Neural cell (in vitro differentiated cells): ENCODE data around the gene ARL10. TPM values are rescaled to one million over a fixed set of nuclear protein-coding genes. Genes with fewer than 3 reads are reported as not detected.

ENCODE experiments used
- H2AFZ ChIP-seq: fragments of 200-600, 300-800 bp; sonication (generic), shearing (Covaris generic); 2 replicates; pipeline ENCODE4 v1.6.0; 2014; ENCODE audit warnings: low read depth, mild to moderate bottlenecking, antibody characterized with exemption, low read length, moderate library complexity
- H3F3A ChIP-seq: fragments of 200-600 bp; shearing (Covaris generic); 2 replicates; pipeline ENCODE4 v1.6.1; 2016; ENCODE audit warnings: mild to moderate bottlenecking, moderate library complexity, mixed read lengths, antibody characterized with exemption, low read length; ENCODE audit not compliant: insufficient read depth, poor library complexity, severe bottlenecking
- H3K27ac ChIP-seq: fragments of 200-600, 300-800 bp; sonication (generic), shearing (Covaris generic); 2 replicates; pipeline ENCODE4 v1.5.1; 2014; ENCODE audit warnings: mild to moderate bottlenecking, low read length, moderate library complexity
- H3K27me3 ChIP-seq: fragments of 300-800, 200-600 bp; sonication (generic), shearing (Covaris generic); 2 replicates; pipeline ENCODE4 v1.6.0; 2014; ENCODE audit warnings: mild to moderate bottlenecking, low read depth, low read length, moderate library complexity; ENCODE audit not compliant: insufficient read depth
- H3K36me3 ChIP-seq: fragments of 300-800, 200-600 bp; sonication (generic), shearing (Covaris generic); 2 replicates; pipeline ENCODE4 v1.5.1; 2014; ENCODE audit warnings: mild to moderate bottlenecking, antibody characterized with exemption, low read length, moderate library complexity; ENCODE audit not compliant: insufficient read depth
- H3K4me2 ChIP-seq: fragments of 300-800, 200-600 bp; sonication (generic), shearing (Covaris generic); 2 replicates; pipeline ENCODE4 v1.6.0; 2014; ENCODE audit warnings: mild to moderate bottlenecking, low read length
- H3K4me3 ChIP-seq: fragments of 300-800, 200-600 bp; sonication (generic), shearing (Covaris generic); 2 replicates; pipeline ENCODE4 v1.5.1; 2014; ENCODE audit warnings: mild to moderate bottlenecking, low read length, moderate library complexity
- H3K79me2 ChIP-seq: fragments of 200-600 bp; shearing (Covaris generic); replicated peaks from 2 replicates; pipeline ENCODE4 v1.6.0; 2014; ENCODE audit warnings: mild to moderate bottlenecking, low read length, moderate library complexity; ENCODE audit not compliant: insufficient read depth
- H3K9ac ChIP-seq: fragments of 300-800, 200-600 bp; sonication (generic), shearing (Covaris generic); 2 replicates; pipeline ENCODE4 v1.6.1; 2016; ENCODE audit warnings: mild to moderate bottlenecking, low read length, mixed read lengths
- H3K9me2 ChIP-seq: fragments of 200-600 bp; shearing (Covaris generic); 2 replicates; pipeline ENCODE4 v1.6.1; 2016; ENCODE audit warnings: mild to moderate bottlenecking, low read length, mixed read lengths; ENCODE audit not compliant: insufficient read depth
- H3K9me3 ChIP-seq: fragments of 200-600, 300-800 bp; sonication (generic), shearing (Covaris generic); 2 replicates; pipeline ENCODE4 v1.6.1; 2016; ENCODE audit warnings: mild to moderate bottlenecking, mixed run types, low read length, moderate library complexity, mixed read lengths
- H4K20me1 ChIP-seq: fragments of 200-600 bp; shearing (Covaris generic); 2 replicates; pipeline ENCODE4 v1.6.1; 2016; ENCODE audit warnings: mild to moderate bottlenecking, mixed run types; ENCODE audit not compliant: insufficient read depth
- CTCF ChIP-seq: fragments of 450-650 bp; IDR thresholded peaks from 2 replicates; pipeline ENCODE4 v1.5.1; 2014; ENCODE audit warnings: antibody characterized with exemption, mild to moderate bottlenecking, moderate library complexity; ENCODE audit not compliant: poor library complexity, severe bottlenecking
- EP300 ChIP-seq: fragments of 450-650 bp; conservative IDR thresholded peaks from 2 replicates; pipeline ENCODE4 v1.6.1; 2014; ENCODE audit warnings: antibody characterized with exemption, mild to moderate bottlenecking, moderate library complexity; ENCODE audit not compliant: poor library complexity, severe bottlenecking
- EZH2 ChIP-seq: fragments of 200-600, 300-800 bp; shearing (Covaris generic), sonication (generic); IDR thresholded peaks from 2 replicates; pipeline ENCODE4 v1.6.1; 2014; ENCODE audit warnings: antibody characterized with exemption, low read length, borderline replicate concordance, mild to moderate bottlenecking; ENCODE audit not compliant: insufficient read depth, poor library complexity, severe bottlenecking
- MXI1 ChIP-seq: fragments of 450-650 bp; conservative IDR thresholded peaks from 2 replicates; pipeline ENCODE4 v1.6.1; 2014; ENCODE audit warnings: antibody characterized with exemption, mild to moderate bottlenecking; ENCODE audit not compliant: poor library complexity, severe bottlenecking
- POLR2AphosphoS5 ChIP-seq: IDR thresholded peaks from 2 replicates; pipeline ENCODE4 v1.6.1; 2012
- RAD21 ChIP-seq: fragments of 450-650 bp; conservative IDR thresholded peaks from 2 replicates; pipeline ENCODE4 v1.6.1; 2014; ENCODE audit warnings: antibody characterized with exemption, mild to moderate bottlenecking, moderate library complexity
- REST ChIP-seq: IDR thresholded peaks from 2 replicates; pipeline ENCODE4 v1.6.1; 2012; ENCODE audit warnings: borderline replicate concordance
- SMC3 ChIP-seq: fragments of 450-650 bp; conservative IDR thresholded peaks from 2 replicates; pipeline ENCODE4 v1.6.1; 2014; ENCODE audit warnings: antibody characterized with exemption, mild to moderate bottlenecking, moderate library complexity; ENCODE audit not compliant: poor library complexity
- TAF1 ChIP-seq: IDR thresholded peaks from 2 replicates; pipeline ENCODE4 v1.6.1; 2012; ENCODE audit warnings: low read depth
- polyA plus RNA-seq: library from polyadenylated mRNA; depleted of rRNA; stranded (reverse); fragments of >200 nt; gene quantifications from 2 replicates; pipeline ENCODE4 v1.2.3, GENCODE V29; 2014

ARL10 gene
- polyA plus RNA-seq, 1 donor from 2014 or later, result 22.8 TPM

- no peak overlapping the region for H3K4me3 ChIP-seq
- no peak overlapping the region for H3K4me2 ChIP-seq
- H4K20me1 ChIP-seq, result no peaks in the 10 kb centered on the region
- no peak overlapping the region for H2AFZ ChIP-seq
- no peaks in the 10 kb centered on the region for H3K9me2 ChIP-seq
- peaks cover 8% of the 10 kb centered on the region for H3K36me3 ChIP-seq
- H3K27me3 ChIP-seq, result no peaks in the 10 kb centered on the region
- H3F3A ChIP-seq, result no peaks in the 10 kb centered on the region
- no peak for TF ChIP-seq TAF1
- no peak for TF ChIP-seq SMC3
- TF ChIP-seq RAD21, result no peak
- TF ChIP-seq MXI1, result no peak
- no peak for TF ChIP-seq POLR2AphosphoS5
- TF ChIP-seq EP300, result no peak
- TF ChIP-seq EZH2, result no peak
- TF ChIP-seq REST, result no peak
- no peak for TF ChIP-seq CTCF
- H3K9me3 ChIP-seq, result no peaks in the 10 kb centered on the region
- no peak overlapping the region for H3K27ac ChIP-seq
- H3K79me2 ChIP-seq, result no peaks in the 10 kb centered on the region
- H3K9ac ChIP-seq, result no peak overlapping the region
Observed at GRCh38 chr5:176341325-176342157, 23.7 kb upstream of the ARL10 start.

GRCh38 chr5:176342158-176342483 is 23.2 kb upstream of the ARL10 start:
- TF ChIP-seq EZH2 (no peak), SMC3 (no peak)
- no peaks in the 10 kb centered on the region for H3K27me3 ChIP-seq
- no peaks in the 10 kb centered on the region for H3F3A ChIP-seq
- H3K36me3 ChIP-seq, result peaks cover 8% of the 10 kb centered on the region
- no peak overlapping the region for H3K4me3 ChIP-seq
- no peak overlapping the region for H3K9ac ChIP-seq
- H3K4me2 ChIP-seq, result no peak overlapping the region
- no peaks in the 10 kb centered on the region for H3K9me3 ChIP-seq
- no peaks in the 10 kb centered on the region for H3K9me2 ChIP-seq
- no peaks in the 10 kb centered on the region for H3K79me2 ChIP-seq
- H2AFZ ChIP-seq, result no peak overlapping the region
- H4K20me1 ChIP-seq, result no peaks in the 10 kb centered on the region
- H3K27ac ChIP-seq, result no peak overlapping the region
